Glomerular endothelial cell (primary cell): Measurements from ENCODE around the gene MCF2L. TPM values are rescaled to one million over a fixed set of nuclear protein-coding genes. Genes with fewer than 3 reads are reported as not detected.
A peak's percentile ranks its signal among the peaks of the same experiment; 100 is the strongest.

Experiments used
- DNase-seq: peaks from one replicate; pipeline ENCODE4 v3.0.0-alpha.2; 2011; ENCODE audit warnings: low read depth, low spot score; ENCODE audit errors: extremely low read depth
- total RNA-seq: library from RNA; depleted of rRNA; stranded (reverse); fragments of >200 nt; gene quantifications from 2 replicates; pipeline ENCODE4 v1.2.3, GENCODE V29; 2015

MCF2L gene
- total RNA-seq, 1 donor from 2014 or later, result 23.4 TPM

GRCh38 chr13:112942689-112943308, 26.2 kb upstream of the MCF2L start:
- DNase-seq, result peak; percentile 75

- DNase-seq, result no peak
Measured at GRCh38 chr13:112943309-112944125, 25.5 kb upstream of the MCF2L start.

- DNase-seq, result no peak
Measured at GRCh38 chr13:112947796-112948195, 21.2 kb upstream of the MCF2L start.

GRCh38 chr13:112951674-112952371, 17.2 kb upstream of the MCF2L start:
- no peak for DNase-seq

- DNase-seq, result no peak
Measured at GRCh38 chr13:112952759-112953551, 16.1 kb upstream of the MCF2L start.

GRCh38 chr13:112953591-112954487, 15.2 kb upstream of the MCF2L start:
- no peak for DNase-seq

- DNase-seq, result no peak
Measured at GRCh38 chr13:112954488-112955270, 14.3 kb upstream of the MCF2L start.

- DNase-seq, result no peak
Measured at GRCh38 chr13:112955271-112955937, 13.6 kb upstream of the MCF2L start.

- DNase-seq, result no peak
Measured at GRCh38 chr13:112955956-112956355, 13.1 kb upstream of the MCF2L start.

- no peak for DNase-seq
Measured at GRCh38 chr13:112956571-112957294, 12.3 kb upstream of the MCF2L start.

- DNase-seq, result no peak
Measured at GRCh38 chr13:112957295-112957677, 11.7 kb upstream of the MCF2L start.

GRCh38 chr13:112958127-112958989, 10.7 kb upstream of the MCF2L start:
- no peak for DNase-seq

- DNase-seq, result no peak
Measured at GRCh38 chr13:112959206-112959605, 9.8 kb upstream of the MCF2L start.

- no peak for DNase-seq
Measured at GRCh38 chr13:112959701-112960542, 9.1 kb upstream of the MCF2L start.

- no peak for DNase-seq
Measured at GRCh38 chr13:112960706-112961105, 8.3 kb upstream of the MCF2L start.
